ENCODE results near the gene DUSP6.

Gene DUSP6

DNA sequence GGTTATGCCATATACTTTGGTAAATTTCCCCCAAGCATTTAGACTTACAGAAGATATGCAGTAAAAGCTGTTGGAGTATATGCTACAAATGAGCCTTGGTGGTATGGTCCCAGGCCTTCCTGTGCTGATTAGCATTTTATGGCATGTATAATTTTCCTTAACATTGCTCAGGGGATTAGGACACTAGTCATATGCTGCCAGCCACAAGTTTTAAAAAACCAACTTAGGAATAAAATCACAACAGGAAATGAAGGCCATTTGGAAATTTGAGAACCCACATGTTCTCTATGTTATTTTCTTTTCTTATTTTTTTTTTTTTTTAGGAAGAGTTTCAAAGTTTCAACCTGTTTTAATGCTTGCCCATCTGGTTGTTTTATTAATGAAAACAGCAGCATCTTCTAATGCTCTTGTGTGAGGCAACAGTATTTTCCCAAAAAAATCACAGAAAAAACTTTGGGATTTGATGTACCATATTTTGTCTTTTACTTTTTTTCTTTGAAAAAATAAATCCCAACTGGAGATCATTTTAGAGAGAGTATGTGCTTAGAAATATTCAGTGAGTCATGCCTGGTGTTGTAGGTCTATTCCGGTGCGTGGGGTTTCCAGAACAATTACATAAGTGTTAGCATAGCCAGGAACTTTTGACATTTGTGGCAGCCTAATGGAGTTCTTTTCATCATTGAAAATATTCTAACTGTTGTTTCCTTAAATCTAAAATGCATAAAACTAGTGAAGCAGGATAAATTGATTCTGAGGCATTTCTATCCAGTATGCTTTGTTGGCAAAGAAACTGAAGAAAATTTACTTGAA lies 21.7 kb upstream of the DUSP6 start:
- no peak for DNase-seq

GRCh38 chr12:89372584-89373370 lies 20.5 kb upstream of the DUSP6 start:
- DNase-seq = no peak

GRCh38 chr12:89370850-89371249 lies 18.5 kb upstream of the DUSP6 start:
- DNase-seq = no peak

DNA sequence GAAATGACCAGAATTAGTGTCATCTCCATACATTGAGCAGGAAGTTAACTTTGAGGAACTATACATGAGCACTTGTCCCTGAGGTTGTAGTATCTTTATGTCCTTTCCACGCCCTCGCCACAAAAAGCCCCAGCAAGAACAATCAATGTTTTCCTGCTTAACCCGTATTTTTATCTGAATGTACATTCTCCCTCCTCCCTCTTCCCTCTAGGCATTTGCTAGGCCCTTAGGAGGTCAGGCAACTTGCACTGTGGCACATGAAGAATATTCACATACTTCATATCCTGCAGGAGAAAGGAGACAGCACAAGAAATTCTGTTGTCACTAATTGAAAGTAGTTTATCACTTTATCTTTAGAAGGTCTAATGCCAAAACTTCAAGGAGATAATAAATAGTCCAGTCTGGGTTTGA lies 18.1 kb upstream of the DUSP6 start:
- no peak for DNase-seq

- DNase-seq = no peak
Measured at GRCh38 chr12:89369166-89369565, 16.9 kb upstream of the DUSP6 start.

DNA sequence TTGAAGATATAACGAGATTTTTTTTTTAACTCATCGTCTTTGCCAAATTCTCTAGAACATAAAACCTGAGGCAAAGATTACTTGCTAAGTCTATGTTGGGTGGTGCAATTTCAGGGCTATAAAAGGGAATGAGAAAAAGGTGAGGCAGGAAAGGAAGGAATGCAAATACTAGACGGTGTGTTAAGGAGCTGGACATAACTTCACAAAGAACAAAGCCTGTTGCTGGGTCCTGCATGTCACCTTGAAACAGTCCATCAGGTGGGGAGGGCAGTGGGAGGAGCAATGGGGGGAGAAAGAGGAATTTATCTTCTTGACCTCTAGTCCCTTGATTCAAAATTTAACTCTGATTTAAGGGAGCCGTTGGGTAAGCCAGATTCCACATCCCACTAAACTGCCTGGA lies 16.1 kb upstream of the DUSP6 start:
- no peak for DNase-seq

DNA sequence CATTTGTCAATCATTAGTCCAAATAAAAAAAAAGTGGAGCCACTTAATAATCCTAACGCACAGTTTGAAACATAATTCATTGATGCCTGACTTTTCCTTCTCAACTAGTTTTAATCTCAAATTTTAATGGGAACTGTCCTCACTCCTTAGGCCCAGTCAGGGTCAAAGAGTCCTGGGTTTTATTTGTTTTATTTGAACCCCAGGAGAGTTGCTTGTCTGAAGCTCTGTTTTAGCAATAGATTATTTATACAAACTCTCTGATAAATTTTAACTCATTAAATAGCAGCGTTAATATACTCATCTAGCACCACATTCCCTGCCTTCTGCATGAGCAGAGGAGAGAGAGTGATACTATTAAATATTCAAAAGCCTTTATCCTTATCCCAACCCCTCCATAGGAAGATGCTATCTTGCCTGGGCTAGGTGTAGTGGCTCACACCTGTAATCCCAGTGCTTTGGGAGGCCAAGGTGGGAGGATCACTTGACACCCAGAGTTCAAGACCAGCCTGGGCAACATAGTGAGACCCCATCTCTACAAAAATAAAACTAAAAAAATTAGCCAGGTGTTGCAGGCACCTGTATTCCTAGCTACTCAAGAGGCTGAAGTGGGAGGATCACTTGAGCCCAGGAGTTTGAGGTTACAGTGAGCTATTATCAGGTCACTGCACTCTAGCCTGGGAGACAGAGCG lies 14.5 kb upstream of the DUSP6 start:
- DNase-seq = no peak

GRCh38 chr12:89364631-89365030 lies 12.3 kb upstream of the DUSP6 start:
- no peak for DNase-seq

- DNase-seq = no peak
Measured at GRCh38 chr12:89364058-89364457, 11.8 kb upstream of the DUSP6 start.

DNA sequence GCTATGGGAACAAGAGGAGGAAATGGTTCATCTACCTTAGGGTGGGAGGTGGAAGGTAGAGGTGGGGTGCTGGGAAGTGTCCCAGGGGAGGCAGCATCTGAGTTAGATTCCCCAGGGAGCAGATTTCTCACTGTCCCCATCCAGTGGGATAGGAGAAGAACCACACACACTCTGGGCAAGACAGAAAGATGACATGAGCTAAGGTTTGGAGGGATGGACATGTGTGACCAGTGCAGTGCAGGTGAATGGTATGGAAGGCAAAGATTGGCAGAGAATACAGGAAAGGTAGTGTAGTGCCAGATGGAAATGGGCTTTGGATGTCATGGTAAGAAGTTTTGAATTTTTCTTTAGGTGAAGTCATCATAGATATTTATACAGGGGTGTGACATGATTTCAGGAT lies 11.3 kb upstream of the DUSP6 start:
- DNase-seq = no peak

DNA sequence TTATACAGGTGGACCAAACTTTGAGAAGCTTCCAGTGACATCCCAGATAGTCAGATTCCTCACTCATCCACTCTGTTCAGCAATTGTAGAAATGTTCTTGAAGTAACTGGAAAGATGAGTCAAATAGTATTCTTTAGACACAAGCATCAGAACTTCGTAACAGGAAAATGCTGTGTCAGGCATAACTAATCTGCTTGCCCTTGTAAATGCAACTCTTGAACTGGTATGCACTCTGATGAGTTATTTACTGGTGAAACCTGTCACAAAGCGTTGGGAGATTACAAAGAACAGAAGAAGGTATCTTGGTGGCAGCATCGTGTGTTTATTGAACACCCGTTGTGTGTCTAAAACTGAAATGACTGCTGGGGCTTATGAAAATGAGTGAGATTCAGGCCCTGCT lies 10.8 kb upstream of the DUSP6 start:
- no peak for DNase-seq

GRCh38 chr12:89359615-89360014 lies 7.3 kb upstream of the DUSP6 start:
- DNase-seq = no peak

DNA sequence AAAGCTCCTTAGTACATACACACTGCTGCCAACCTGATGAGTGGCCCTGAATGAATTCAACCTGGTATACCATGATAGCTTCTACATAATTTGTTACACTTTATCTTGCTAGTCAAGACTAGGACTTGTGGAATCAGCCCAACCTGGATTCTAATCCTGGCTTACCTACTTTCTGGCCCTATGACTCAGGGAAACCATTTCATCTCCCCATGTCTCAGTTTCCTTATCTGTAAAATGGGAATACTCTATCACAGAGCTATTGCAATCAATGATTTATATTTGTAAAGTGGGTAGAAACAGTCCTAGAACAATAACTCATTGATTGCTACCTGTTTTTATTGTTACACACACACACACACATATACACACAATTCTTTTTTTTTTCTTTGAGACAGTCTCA lies 6.5 kb upstream of the DUSP6 start:
- DNase-seq = no peak

DNA sequence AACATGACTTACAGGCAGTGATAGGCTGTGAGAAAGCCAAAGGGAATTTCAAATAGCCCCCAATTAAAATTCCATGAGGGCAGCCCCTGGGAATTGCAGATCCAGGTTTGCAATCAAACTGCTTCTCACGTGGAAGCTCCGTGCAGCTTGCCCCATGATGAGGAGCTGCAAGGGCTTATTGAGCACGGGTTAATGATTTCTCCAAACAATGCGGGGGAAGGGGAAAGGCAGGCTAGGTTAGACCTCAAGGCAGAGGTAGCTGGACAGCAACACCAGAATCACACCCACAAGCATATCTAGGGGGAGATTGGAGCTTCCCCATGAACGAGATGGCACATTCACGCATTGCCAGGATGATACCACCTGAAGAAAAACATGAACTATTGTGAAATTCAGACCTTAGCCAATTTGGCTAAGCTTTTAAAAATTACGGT lies 5.0 kb upstream of the DUSP6 start:
- no peak for DNase-seq

- no peak for DNase-seq
Measured at GRCh38 chr12:89356069-89356665, 3.9 kb upstream of the DUSP6 start.

- no peak for DNase-seq
Measured at GRCh38 chr12:89355243-89356068, 3.2 kb upstream of the DUSP6 start.

DNA sequence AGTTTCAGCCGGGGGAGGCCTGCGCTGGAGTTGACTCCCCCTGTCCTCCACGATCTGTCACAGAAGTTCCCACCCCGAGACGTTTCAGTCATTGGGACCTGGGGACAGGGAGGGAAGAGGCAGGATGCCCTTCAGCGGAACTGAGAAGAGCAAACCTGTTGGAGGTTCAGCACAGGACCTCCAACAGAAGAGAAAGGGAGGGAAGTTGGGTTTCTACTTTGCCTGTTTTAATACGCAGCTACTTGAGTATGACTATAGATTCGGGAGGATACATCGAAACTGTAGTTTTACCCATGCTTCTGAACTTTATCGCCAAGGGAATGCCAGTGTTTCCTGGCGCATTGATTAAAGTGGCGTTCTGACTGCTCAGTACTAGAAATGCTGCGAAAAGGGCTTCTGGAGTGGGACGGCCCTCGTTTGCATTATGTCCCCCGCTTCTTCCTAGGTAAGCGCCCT lies 2.3 kb upstream of the DUSP6 start:
- DNase-seq = no peak

- no peak for DNase-seq
Measured at GRCh38 chr12:89353823-89354611, 1.7 kb upstream of the DUSP6 start.

GRCh38 chr12:89353188-89353822 lies 1.0 kb upstream of the DUSP6 start:
- no peak for DNase-seq

- DNase-seq = no peak
Measured at GRCh38 chr12:89352242-89352491, 134 bp downstream of the DUSP6 start.
